SJCRH30 (cell line): ENCODE data around the gene CTSO. TPM values are rescaled to one million over a fixed set of nuclear protein-coding genes. Genes with fewer than 3 reads are reported as not detected.

ENCODE experiments used
- DNase-seq, 2 experiments: peaks; one replicate each; pipeline ENCODE4 v3.0.0-alpha.2; 2015 to 2020
- H3K27ac ChIP-seq: fragments of 250-450 bp; sonication (Bioruptor Pico); 2 replicates; pipeline ENCODE4 v1.5.1; 2020; ENCODE audit warnings: mild to moderate bottlenecking, moderate library complexity
- H3K27me3 ChIP-seq: fragments of 250-450 bp; sonication (Bioruptor Pico); 2 replicates; pipeline ENCODE4 v1.5.1; 2020; ENCODE audit warnings: mild to moderate bottlenecking, moderate library complexity
- H3K36me3 ChIP-seq: fragments of 250-450 bp; sonication (Bioruptor Pico); 2 replicates; pipeline ENCODE4 v1.5.1; 2020; ENCODE audit warnings: mild to moderate bottlenecking, moderate library complexity
- H3K4me1 ChIP-seq: fragments of 250-450 bp; sonication (Bioruptor Pico); 2 replicates; pipeline ENCODE4 v1.5.1; 2020; ENCODE audit warnings: mild to moderate bottlenecking, moderate library complexity
- H3K4me3 ChIP-seq: fragments of 250-450 bp; sonication (Bioruptor Pico); 2 replicates; pipeline ENCODE4 v1.5.1; 2020; ENCODE audit warnings: mild to moderate bottlenecking, moderate library complexity
- H3K9me3 ChIP-seq: fragments of 250-450 bp; sonication (Bioruptor Pico); replicated peaks from 2 replicates; pipeline ENCODE4 v1.5.1; 2020; ENCODE audit warnings: mild to moderate bottlenecking, moderate library complexity
- total RNA-seq: library from RNA; depleted of rRNA; stranded (reverse); fragments of >200 nt; shearing (Covaris generic); gene quantifications from 2 replicates; pipeline ENCODE4 v1.2.3, GENCODE V29; 2014; rRNA removed

Gene CTSO
- total RNA-seq, 1 experiment from 2014 or later, result 0.14 TPM

DNA sequence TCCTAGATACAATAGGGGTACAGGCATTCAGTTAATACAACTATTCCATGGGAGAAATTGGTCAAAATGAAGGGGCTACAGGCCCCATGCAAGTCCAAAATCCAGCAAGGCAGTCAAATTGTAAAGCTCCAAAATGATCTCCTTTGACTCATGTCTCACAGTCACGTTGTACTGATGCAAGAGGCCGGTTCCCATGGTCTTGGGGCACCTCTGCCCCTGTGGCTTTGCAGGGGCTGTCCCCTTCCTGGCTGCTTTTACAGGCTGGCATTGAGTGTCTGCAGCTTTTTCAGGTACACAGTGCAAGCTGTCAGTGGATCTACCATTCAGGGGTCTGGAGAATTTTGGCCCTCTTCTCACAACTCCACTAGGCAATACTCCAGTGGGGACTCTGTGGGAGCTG is 75.1 kb downstream of the CTSO start:
- Histone ChIP-seq H3K4me1 (no peaks in the 10 kb centered on the region), H3K36me3 (no peaks in the 10 kb centered on the region), H3K4me3 (no peak overlapping the region), H3K27ac (no peak overlapping the region), H3K9me3 (no peaks in the 10 kb centered on the region), H3K27me3 (no peaks in the 10 kb centered on the region)
- no peak for DNase-seq

DNA sequence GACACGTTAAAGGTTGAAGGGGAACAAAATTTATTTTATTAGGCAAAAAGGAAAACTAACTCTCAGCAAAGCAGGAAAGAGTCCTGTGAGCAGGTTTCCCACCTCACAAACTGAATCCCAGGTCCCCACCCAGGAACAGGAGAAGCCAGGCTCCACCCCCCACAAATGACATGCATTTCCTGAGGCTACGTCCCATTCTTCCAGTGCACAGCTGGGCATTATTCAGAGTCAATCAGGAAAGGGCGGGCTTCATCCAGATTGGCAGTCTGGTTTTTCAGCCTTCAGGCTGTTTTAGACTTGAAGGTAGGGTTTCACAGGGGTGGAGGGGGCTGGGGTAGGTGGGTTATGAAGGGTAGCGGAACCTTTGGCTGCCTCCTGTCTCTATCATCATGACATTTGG is 75.7 kb downstream of the CTSO start:
- H3K27me3 ChIP-seq, result no peaks in the 10 kb centered on the region
- H3K4me3 ChIP-seq, result no peak overlapping the region
- H3K27ac ChIP-seq, result no peak overlapping the region
- H3K4me1 ChIP-seq, result no peaks in the 10 kb centered on the region
- H3K9me3 ChIP-seq, result no peaks in the 10 kb centered on the region
- no peaks in the 10 kb centered on the region for H3K36me3 ChIP-seq
- DNase-seq, result no peak

DNA sequence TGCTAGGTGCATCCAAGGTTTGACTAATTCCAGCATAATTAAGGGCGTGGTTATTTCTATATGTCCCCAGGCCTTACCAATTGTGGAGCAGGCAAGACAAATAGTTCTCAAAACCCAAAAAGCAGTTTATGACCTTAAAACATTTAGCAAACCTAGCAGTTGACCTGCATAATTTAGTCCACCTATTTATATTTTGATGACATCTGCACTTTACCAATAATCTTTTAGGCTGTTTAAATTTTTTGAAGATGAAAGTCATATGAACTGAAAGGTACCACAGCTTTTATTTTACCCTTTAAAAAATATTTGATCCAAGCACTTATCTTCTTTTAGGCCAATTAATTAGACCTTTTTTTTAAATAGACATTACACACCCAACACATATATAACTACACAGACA is 77.8 kb downstream of the CTSO start:
- H3K27ac ChIP-seq, result no peak overlapping the region
- H3K4me3 ChIP-seq, result no peak overlapping the region
- no peaks in the 10 kb centered on the region for H3K27me3 ChIP-seq
- H3K9me3 ChIP-seq, result no peaks in the 10 kb centered on the region
- DNase-seq, result no peak
- no peaks in the 10 kb centered on the region for H3K4me1 ChIP-seq
- no peaks in the 10 kb centered on the region for H3K36me3 ChIP-seq

Other genes with a start within 250 kb of the CTSO start
- gene GUCY1B1, start 194.8 kb downstream of the CTSO start, total RNA-seq, result 3.1 and 3.2 TPM in 2 replicates
- not detected in 2 replicates for gene ASIC5, start 87.6 kb downstream of the CTSO start, total RNA-seq
- 0.23 and 0.26 TPM in 2 replicates for gene TDO2, start 50.2 kb downstream of the CTSO start, total RNA-seq